ENCODE measurements around the gene BACH2.
"Not testable (repeated sequence)": the region's sequence is repeated elsewhere in the genome, so short reads cannot be mapped to it uniquely, and the experiment has no call there.

GRCh38 chr6:89910001-89910901, 386.4 kb downstream of the BACH2 start:
- not testable (repeated sequence) for TF ChIP-seq FOSL1 (IDR thresholded peaks at IDR 0.05; ENCODE audit: low read depth); EZH2 (IDR thresholded peaks at IDR 0.05); YY1 (IDR thresholded peaks at IDR 0.05; ENCODE audit: extremely low read depth, insufficient replicate concordance, low read depth, low read length); CTCF (IDR thresholded peaks at IDR 0.05 in 2 of 3, conservative IDR thresholded peaks at IDR 0.05 in 1 of 3; ENCODE audit: borderline replicate concordance in 1 of 3, insufficient read depth in 1 of 3, low read depth in 2 of 3, low read length in 2 of 3); ATF3 (IDR thresholded peaks at IDR 0.05)

Measured in HCT116 (cell line).